Choroid plexus epithelial cell (primary cell): ENCODE results near the gene NKPD1.

ENCODE experiments used
- DNase-seq: peaks from one replicate; pipeline ENCODE4 v3.0.0-alpha.2; 2010; ENCODE audit warnings: low read depth
- H3K4me3 ChIP-seq: 2 replicates; pipeline ENCODE4 v1.5.1; 2011; ENCODE audit warnings: low read depth, mild to moderate bottlenecking, control low read depth, low read length, moderate library complexity
- CTCF ChIP-seq: conservative IDR thresholded peaks from 2 replicates; pipeline ENCODE4 v1.5.1; 2011; ENCODE audit warnings: low read depth, mild to moderate bottlenecking, control low read depth, inconsistent platforms, low read length, moderate library complexity

Gene NKPD1

GRCh38 chr19:45189971-45190370 is 29.2 kb upstream of the NKPD1 start:
- DNase-seq: no peak
- H3K4me3 ChIP-seq: no peak overlapping the region
- no peak for TF ChIP-seq CTCF

DNA sequence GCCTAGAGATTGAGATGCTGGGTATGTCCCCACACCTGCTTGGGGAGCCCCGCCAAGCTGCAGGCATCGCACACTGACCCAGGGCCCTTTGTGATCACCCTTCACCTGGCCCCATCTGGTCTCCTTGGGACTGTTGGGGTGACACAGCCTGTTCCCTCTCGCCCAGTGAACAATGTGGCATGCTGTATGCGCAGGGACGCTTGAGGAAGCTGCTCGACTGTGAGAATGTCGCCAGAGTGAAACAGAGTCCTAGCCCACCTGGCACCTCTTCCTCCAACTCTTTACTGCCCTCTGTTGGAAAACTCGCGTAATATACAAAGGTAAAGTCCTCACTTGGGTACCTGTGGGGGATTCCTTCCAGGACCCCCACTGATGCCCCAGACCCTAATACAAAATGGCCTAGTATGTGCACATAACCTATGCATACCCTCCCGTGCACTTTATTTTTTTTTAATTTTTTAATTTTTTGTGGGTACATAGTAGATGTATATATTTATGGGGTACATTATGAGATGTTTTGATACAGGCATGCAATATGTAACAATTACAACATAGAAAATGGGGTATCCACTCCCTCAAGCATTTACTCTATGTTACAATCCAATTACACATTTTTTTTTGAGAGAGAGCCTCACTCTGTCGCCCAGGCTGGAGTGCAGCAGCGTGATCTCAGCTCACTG is 26.8 kb upstream of the NKPD1 start:
- peak; percentile 19 for DNase-seq
- no peak overlapping the region for H3K4me3 ChIP-seq
- TF ChIP-seq CTCF: peak; percentile 63

- no peak overlapping the region for H3K4me3 ChIP-seq
- DNase-seq: peak; percentile 44
- TF ChIP-seq CTCF: no peak
Observed at GRCh38 chr19:45186509-45187334, 25.9 kb upstream of the NKPD1 start.

DNA sequence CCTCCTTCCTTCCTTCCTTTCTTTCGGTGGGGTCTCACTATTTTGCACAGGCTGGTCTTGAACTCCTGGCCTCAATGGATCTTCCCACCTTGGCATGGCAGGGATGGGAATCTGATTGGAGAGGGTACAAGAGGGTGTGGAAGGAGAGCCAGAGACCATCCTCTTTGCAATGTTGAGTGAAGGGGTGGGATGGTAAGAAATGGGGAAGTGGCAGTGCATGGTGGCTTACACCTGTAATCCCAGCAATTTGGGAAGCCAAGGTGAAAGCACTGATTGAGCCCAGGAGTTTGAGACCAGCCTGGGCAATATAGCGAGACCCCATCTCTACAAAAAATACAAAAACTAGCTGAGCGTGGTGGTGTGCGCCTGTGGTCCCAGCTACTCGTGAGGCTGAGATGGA is 23.3 kb upstream of the NKPD1 start:
- no peak overlapping the region for H3K4me3 ChIP-seq
- TF ChIP-seq CTCF: no peak
- no peak for DNase-seq

GRCh38 chr19:45182758-45183157 is 22.0 kb upstream of the NKPD1 start:
- no peak overlapping the region for H3K4me3 ChIP-seq
- DNase-seq: no peak
- TF ChIP-seq CTCF: no peak

DNA sequence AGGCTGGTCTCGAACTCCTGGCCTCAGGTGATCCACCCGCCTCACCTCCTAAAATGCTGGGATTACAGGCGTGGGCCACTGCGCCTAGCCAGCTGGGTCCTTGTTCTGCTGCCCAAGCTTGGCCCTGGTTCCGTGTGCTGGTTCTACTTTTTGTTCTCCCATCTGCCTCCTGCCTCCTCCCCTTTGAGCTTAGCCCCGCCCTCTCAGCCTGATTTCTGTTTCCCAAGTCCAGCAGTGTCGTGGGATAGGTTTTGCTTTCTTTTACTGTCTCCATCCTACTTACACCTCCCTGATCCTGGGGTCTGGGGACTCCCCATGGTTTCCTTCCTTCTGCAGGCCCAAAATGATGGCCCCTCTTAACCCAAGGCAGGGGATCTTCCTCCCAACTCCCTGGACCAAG is 20.2 kb upstream of the NKPD1 start:
- TF ChIP-seq CTCF: no peak
- DNase-seq: no peak
- H3K4me3 ChIP-seq: no peak overlapping the region
